Ovary (tissue), 9 donors: ENCODE measurements around the gene PERCC1. TPM values are rescaled to one million over a fixed set of nuclear protein-coding genes. Genes with fewer than 3 reads are reported as not detected.

Experiments used
- DNase-seq, 5 donors: peaks; one replicate each; pipeline ENCODE4 v3.0.0-alpha.2; 2019 to 2020
- H3K27ac ChIP-seq, 2 donors: fragments of 200-600 bp; one replicate each; pipeline versions ENCODE4 v1.5.1 to v1.8.0; 2019 to 2022
- H3K27me3 ChIP-seq: fragments of 200-600 bp; one replicate; pipeline ENCODE4 v1.8.0; 2022
- H3K36me3 ChIP-seq: fragments of 200-600 bp; sonication (generic); one replicate; pipeline ENCODE4 v1.5.1; 2019
- H3K4me1 ChIP-seq: one replicate; pipeline ENCODE4 v1.8.1; 2013; ENCODE audit warnings: mild to moderate bottlenecking, moderate library complexity; ENCODE audit not compliant: insufficient read depth
- H3K4me3 ChIP-seq: fragments of 200-600 bp; sonication (generic); one replicate; pipeline ENCODE4 v1.5.1; 2017
- H3K9me3 ChIP-seq, 2 donors: fragments of 200-600 bp in 1 of 2; sonication (generic) in 1 of 2; one replicate each; pipeline versions ENCODE4 v1.5.1 to v1.8.1; 2013 to 2019; ENCODE audit warnings: mild to moderate bottlenecking in 1 of 2, moderate library complexity in 1 of 2
- CTCF ChIP-seq, 3 donors: fragments of 450-650 bp in 2 of 3; fragments of 200-600 bp in 1 of 3; IDR thresholded peaks; one replicate each; pipeline versions ENCODE4 v1.5.1 to v1.8.0; 2016 to 2022; ENCODE audit warnings: antibody characterized with exemption in 3 of 3, mild to moderate bottlenecking in 1 of 3
- EP300 ChIP-seq: sonication (generic); formaldehyde crosslinking; IDR thresholded peaks from one replicate; pipeline ENCODE4 v1.6.1; 2017; ENCODE audit warnings: antibody characterized with exemption
- POLR2A ChIP-seq: fragments of 450-650 bp; IDR thresholded peaks from one replicate; pipeline ENCODE4 v1.6.1; 2017; ENCODE audit warnings: antibody characterized with exemption, mild to moderate bottlenecking, moderate library complexity
- WGBS, 3 donors: extraction: QIAGEN DNeasy Blood & Tissue Kit in 1 of 3; methylation state at CpG; one replicate each; pipeline versions ENCODE4 v1.1.5 to v1.1.7; 2013 to 2017; 5-methylcytosine and 5-hydroxymethylcytosine counted together
- intact Hi-C, 4 donors: fragments of 100-400 bp; cut with DNase I; formaldehyde crosslinking; loops; one replicate each; pipeline versions ENCODE4 v1.11.0 to v1.15.1; 2022 to 2023
- polyA plus RNA-seq, 2 donors: library from polyadenylated mRNA; stranded (reverse); fragments of 200-250 nt in 1 of 2; fragments of 350-450 nt in 1 of 2; fragmentation: Illumina TruSeq in 1 of 2; extraction: RNeasy Lipid Tissue Mini Kit (QIAGEN cat#74804) in 1 of 2; gene quantifications; one replicate each; pipeline ENCODE4 v1.2.3, GENCODE V29; 2013 to 2014
- total RNA-seq, 7 donors: library from RNA; depleted of rRNA in 2 of 7; stranded (reverse); fragments of >200 nt in 2 of 7; fragmentation: NEBNext Ultra II Directional in 3 of 7; extraction: Animal tissue kit (Norgen Biotek cat#: 25700) in 3 of 7; gene quantifications; one replicate each; pipeline versions ENCODE4 v1.1.0 to v1.2.4, GENCODE V29; 2016 to 2023
- donor health status: DM: no; HTN: no; CAD: no; lungs with moderate emphysema.
- donor health status: DM: no; HTN: no; CAD: no.
- donor health status: Bipolar disorder and iron deficiency.
- donor health status: DM: yes; HTN: yes; CAD: no.
- donor health status: DM: no; HTN: no; CAD: no.
- donor health status: DM: yes; HTN: yes; CAD: no.

Gene PERCC1
- total and polyA plus RNA-seq, 9 donors, result 0.08 to 0.62 TPM; not detected in 7

GRCh38 chr16:1403733-1404132 is 27.1 kb upstream of the PERCC1 start:
- H3K9me3 ChIP-seq, result no peaks in the 10 kb centered on the region
- H3K4me1 ChIP-seq, result peaks cover 6% of the 10 kb centered on the region
- H3K4me3 ChIP-seq, result no peak overlapping the region
- no peak overlapping the region for H3K27ac ChIP-seq
- H3K36me3 ChIP-seq, result no peaks in the 10 kb centered on the region
- TF ChIP-seq CTCF (IDR thresholded peaks at IDR 0.05), result no peak
- TF ChIP-seq EP300, result no peak
- TF ChIP-seq POLR2A, result no peak
- no peak for DNase-seq
- H3K27me3 ChIP-seq, result no peaks in the 10 kb centered on the region
- intact Hi-C loops, result no loop called here
- 82 to 89% (median 88%) methylated on average over 14 of the region's 14 CpGs for WGBS, 3 donors

- peak overlapping the region; percentile 40 for H3K4me3 ChIP-seq
- WGBS, 3 donors, result 7 to 15% (median 10%) methylated on average over 10 to 11 of the region's 11 CpGs
- H3K27me3 ChIP-seq, result no peaks in the 10 kb centered on the region
- no peak for TF ChIP-seq CTCF (IDR thresholded peaks at IDR 0.05)
- TF ChIP-seq EP300, result no peak
- TF ChIP-seq POLR2A, result no peak
- peaks cover 7% of the 10 kb centered on the region for H3K4me1 ChIP-seq
- no peaks in the 10 kb centered on the region for H3K9me3 ChIP-seq
- no peaks in the 10 kb centered on the region for H3K36me3 ChIP-seq
- intact Hi-C loops, result no loop called here
- H3K27ac ChIP-seq, result peak overlapping the region in 1 of 2 donors; percentile 51
- DNase-seq, result peak in 2 of 5 donors; percentile 38 to 62
These were observed 23.1 kb upstream of the PERCC1 start for GRCh38 chr16:1407753-1408152.

- H3K4me1 ChIP-seq, result peaks cover 7% of the 10 kb centered on the region
- H3K4me3 ChIP-seq, result peak overlapping the region; percentile 40
- H3K27me3 ChIP-seq, result no peaks in the 10 kb centered on the region
- H3K36me3 ChIP-seq, result no peaks in the 10 kb centered on the region
- peak overlapping the region in 1 of 2 donors; percentile 51 for H3K27ac ChIP-seq
- intact Hi-C loops, result no loop called here
- no peaks in the 10 kb centered on the region for H3K9me3 ChIP-seq
- TF ChIP-seq EP300 (no peak), POLR2A (no peak), CTCF (IDR thresholded peaks at IDR 0.05) (no peak)
- 3 to 4% (median 4%) methylated on average over 41 to 42 of the region's 42 CpGs for WGBS, 3 donors
- DNase-seq, result peak; percentile 94 to 98 (median 97)
These were observed 22.6 kb upstream of the PERCC1 start for GRCh38 chr16:1408171-1408837.

GRCh38 chr16:1412847-1413246 is 18.0 kb upstream of the PERCC1 start:
- intact Hi-C loops, result no loop called here
- no peak overlapping the region for H3K4me3 ChIP-seq
- H3K27ac ChIP-seq, result no peak overlapping the region
- no peaks in the 10 kb centered on the region for H3K36me3 ChIP-seq
- H3K9me3 ChIP-seq, result no peaks in the 10 kb centered on the region
- no peak for DNase-seq
- no peaks in the 10 kb centered on the region for H3K27me3 ChIP-seq
- 70 to 85% (median 74%) methylated on average over 2 of the region's 2 CpGs for WGBS, 3 donors
- peaks cover 6% of the 10 kb centered on the region for H3K4me1 ChIP-seq
- TF ChIP-seq CTCF (IDR thresholded peaks at IDR 0.05) (no peak), EP300 (no peak), POLR2A (no peak)
